Endodermal cell (in vitro differentiated cells): ENCODE measurements around the gene ZBTB34. TPM values are rescaled to one million over a fixed set of nuclear protein-coding genes. Genes with fewer than 3 reads are reported as not detected.

Experiments used
- DNase-seq: peaks from one replicate; pipeline ENCODE4 v3.0.0-alpha.2; 2017
- H3K27ac ChIP-seq: 2 replicates; pipeline ENCODE4 v1.5.1; 2013; ENCODE audit warnings: mild to moderate bottlenecking, low read depth, low read length, moderate library complexity
- H3K27me3 ChIP-seq: 2 replicates; pipeline ENCODE4 v1.6.1; 2013; ENCODE audit warnings: mild to moderate bottlenecking, low read length, moderate library complexity; ENCODE audit not compliant: insufficient read depth, control insufficient read depth, poor library complexity, severe bottlenecking
- H3K36me3 ChIP-seq: 2 replicates; pipeline ENCODE4 v1.7.0; 2013; ENCODE audit warnings: mild to moderate bottlenecking, low read length, moderate library complexity; ENCODE audit not compliant: control insufficient read depth, insufficient read depth
- H3K4me1 ChIP-seq: one replicate; pipeline ENCODE4 v1.7.0; 2013; ENCODE audit warnings: low read length; ENCODE audit not compliant: control insufficient read depth, insufficient read depth
- H3K4me3 ChIP-seq: 2 replicates; pipeline ENCODE4 v1.5.1; 2013; ENCODE audit warnings: mild to moderate bottlenecking, low read length, moderate library complexity
- H3K9ac ChIP-seq: 2 replicates; pipeline ENCODE4 v1.6.1; 2013; ENCODE audit warnings: mild to moderate bottlenecking, low read length, moderate library complexity; ENCODE audit not compliant: poor library complexity, severe bottlenecking; ENCODE audit errors: extremely low read depth
- H3K9me3 ChIP-seq: 2 replicates; pipeline ENCODE4 v1.6.1; 2013; ENCODE audit warnings: mild to moderate bottlenecking, low read length, moderate library complexity; ENCODE audit not compliant: control insufficient read depth
- H3K27ac Mint-ChIP-seq: 2 replicates; pipeline ENCODE4 v1.8.0; 2020; ENCODE audit warnings: mixed read lengths
- H3K27me3 Mint-ChIP-seq: 2 replicates; pipeline ENCODE4 v1.8.0; 2021; ENCODE audit warnings: mild to moderate bottlenecking, mixed read lengths; ENCODE audit not compliant: insufficient read depth
- H3K36me3 Mint-ChIP-seq: 2 replicates; pipeline ENCODE4 v1.8.0; 2020; ENCODE audit warnings: low read depth, mixed read lengths
- H3K4me1 Mint-ChIP-seq: 2 replicates; pipeline ENCODE4 v1.8.0; 2020; ENCODE audit warnings: mixed read lengths
- H3K4me3 Mint-ChIP-seq: 2 replicates; pipeline ENCODE4 v1.8.0; 2020; ENCODE audit warnings: mild to moderate bottlenecking, moderate library complexity, mixed read lengths
- H3K9me3 Mint-ChIP-seq: 2 replicates; pipeline ENCODE4 v1.8.0; 2020; ENCODE audit warnings: mild to moderate bottlenecking, mixed read lengths
- WGBS, 2 experiments: methylation state at CpG; one replicate each; pipeline versions ENCODE4 v1.1.5 to v1.1.7; 2013; ENCODE audit warnings: missing lambda C conversion rate in 2 of 2, mixed read lengths in 1 of 2; ENCODE audit not compliant: insufficient coverage in 1 of 2, insufficient read length in 1 of 2; 5-methylcytosine and 5-hydroxymethylcytosine counted together
- total RNA-seq, 2 donors: library from RNA; stranded (reverse); fragmentation: NEBNext Ultra II Directional in 1 of 2; extraction: Animal tissue kit (Norgen Biotek cat#: 25700) in 1 of 2; gene quantifications; 2 replicates in 1 of 2; 3 replicates in 1 of 2; pipeline ENCODE4 v1.2.1, GENCODE V29; 2021
- TF ChIP-seq, protein P1 (sequence below): fragments of 200-600 bp; sonication (generic); conservative IDR thresholded peaks from 2 replicates; pipeline ENCODE4 v1.5.0; 2021; ENCODE audit warnings: antibody characterized with exemption, mild to moderate bottlenecking

ZBTB34 gene
- total RNA-seq, 2 donors from 2014 or later: 19.7 to 24.9 TPM

DNA sequence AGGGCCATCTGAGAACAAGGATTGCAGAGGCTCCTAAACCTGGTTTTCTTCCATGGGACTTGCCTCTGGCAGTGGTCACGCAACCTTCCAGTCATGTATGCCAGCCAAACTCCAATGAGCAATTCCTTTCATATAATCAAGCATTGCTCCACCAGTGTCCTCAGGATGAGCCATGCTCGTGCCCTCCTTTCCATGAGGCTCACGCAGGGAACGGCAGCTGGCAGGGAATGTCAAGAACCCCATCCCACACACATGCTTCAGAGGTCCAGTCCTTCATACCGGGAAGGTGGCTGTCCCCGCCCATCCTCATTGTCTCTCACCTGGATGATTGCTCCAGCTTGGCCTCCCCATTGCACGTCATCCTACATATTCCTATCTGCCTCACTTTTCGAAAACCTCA, 13.4 kb upstream of the ZBTB34 start:
- Mint-ChIP-seq H3K9me3 (peaks cover 1% of the 10 kb centered on the region), H3K4me1 (peaks cover 5% of the 10 kb centered on the region), H3K36me3 (no peaks in the 10 kb centered on the region), H3K27ac (no peak overlapping the region), H3K27me3 (peaks cover 5% of the 10 kb centered on the region), H3K4me3 (no peak overlapping the region)
- Histone ChIP-seq H3K4me3 (no peak overlapping the region), H3K27me3 (no peaks in the 10 kb centered on the region), H3K9me3 (no peaks in the 10 kb centered on the region), H3K9ac (no peak overlapping the region), H3K36me3 (no peaks in the 10 kb centered on the region), H3K4me1 (peaks cover 2% of the 10 kb centered on the region), H3K27ac (no peak overlapping the region)
- no peak for DNase-seq
- 89 to 93% methylated on average over 8 of the region's 8 CpGs for WGBS, 2 experiments
- TF ChIP-seq, protein P1, sequence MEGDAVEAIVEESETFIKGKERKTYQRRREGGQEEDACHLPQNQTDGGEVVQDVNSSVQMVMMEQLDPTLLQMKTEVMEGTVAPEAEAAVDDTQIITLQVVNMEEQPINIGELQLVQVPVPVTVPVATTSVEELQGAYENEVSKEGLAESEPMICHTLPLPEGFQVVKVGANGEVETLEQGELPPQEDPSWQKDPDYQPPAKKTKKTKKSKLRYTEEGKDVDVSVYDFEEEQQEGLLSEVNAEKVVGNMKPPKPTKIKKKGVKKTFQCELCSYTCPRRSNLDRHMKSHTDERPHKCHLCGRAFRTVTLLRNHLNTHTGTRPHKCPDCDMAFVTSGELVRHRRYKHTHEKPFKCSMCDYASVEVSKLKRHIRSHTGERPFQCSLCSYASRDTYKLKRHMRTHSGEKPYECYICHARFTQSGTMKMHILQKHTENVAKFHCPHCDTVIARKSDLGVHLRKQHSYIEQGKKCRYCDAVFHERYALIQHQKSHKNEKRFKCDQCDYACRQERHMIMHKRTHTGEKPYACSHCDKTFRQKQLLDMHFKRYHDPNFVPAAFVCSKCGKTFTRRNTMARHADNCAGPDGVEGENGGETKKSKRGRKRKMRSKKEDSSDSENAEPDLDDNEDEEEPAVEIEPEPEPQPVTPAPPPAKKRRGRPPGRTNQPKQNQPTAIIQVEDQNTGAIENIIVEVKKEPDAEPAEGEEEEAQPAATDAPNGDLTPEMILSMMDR: no peak

DNA sequence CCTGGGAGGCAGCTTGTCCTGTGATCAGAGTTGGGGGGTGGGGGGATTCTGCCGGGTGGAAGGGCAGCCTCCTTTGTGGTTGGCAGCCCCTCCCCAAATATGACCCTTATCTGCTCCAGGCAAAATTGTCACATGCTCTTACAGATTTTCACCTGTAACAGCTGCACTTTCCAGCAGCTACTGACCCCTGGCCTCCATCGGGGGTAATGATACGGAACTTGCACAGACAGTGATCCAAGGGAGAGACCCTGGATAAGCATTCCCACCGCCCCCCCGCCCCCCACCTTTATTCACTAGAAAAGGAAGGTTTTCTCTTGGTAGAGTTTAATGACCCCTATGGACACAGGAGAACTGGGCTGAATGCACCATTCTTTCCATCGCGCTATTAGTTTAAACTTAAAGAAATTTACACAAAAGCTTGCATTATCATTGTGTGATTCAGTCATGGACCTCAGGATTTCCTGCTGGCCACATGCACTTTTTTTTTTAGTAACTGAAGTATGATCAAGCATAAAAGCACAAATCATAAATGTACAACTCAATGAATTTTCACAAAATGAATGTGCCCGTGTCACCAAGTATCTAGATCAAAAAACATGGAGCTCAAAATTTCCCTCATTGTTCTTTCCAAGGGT, 10.7 kb upstream of the ZBTB34 start:
- H3K9ac ChIP-seq: no peak overlapping the region
- no peak overlapping the region for H3K4me3 ChIP-seq
- Mint-ChIP-seq H3K4me3 (no peak overlapping the region), H3K4me1 (peaks cover 5% of the 10 kb centered on the region), H3K27me3 (peaks cover 16% of the 10 kb centered on the region), H3K36me3 (no peaks in the 10 kb centered on the region), H3K9me3 (peaks cover 1% of the 10 kb centered on the region), H3K27ac (no peak overlapping the region)
- no peaks in the 10 kb centered on the region for H3K27me3 ChIP-seq
- 96 to 100% methylated on average over 3 to 8 of the region's 8 CpGs for WGBS, 2 experiments
- DNase-seq: no peak
- TF ChIP-seq, protein P1: no peak
- H3K4me1 ChIP-seq: peaks cover 3% of the 10 kb centered on the region
- H3K9me3 ChIP-seq: no peaks in the 10 kb centered on the region
- H3K27ac ChIP-seq: no peak overlapping the region
- no peaks in the 10 kb centered on the region for H3K36me3 ChIP-seq

DNA sequence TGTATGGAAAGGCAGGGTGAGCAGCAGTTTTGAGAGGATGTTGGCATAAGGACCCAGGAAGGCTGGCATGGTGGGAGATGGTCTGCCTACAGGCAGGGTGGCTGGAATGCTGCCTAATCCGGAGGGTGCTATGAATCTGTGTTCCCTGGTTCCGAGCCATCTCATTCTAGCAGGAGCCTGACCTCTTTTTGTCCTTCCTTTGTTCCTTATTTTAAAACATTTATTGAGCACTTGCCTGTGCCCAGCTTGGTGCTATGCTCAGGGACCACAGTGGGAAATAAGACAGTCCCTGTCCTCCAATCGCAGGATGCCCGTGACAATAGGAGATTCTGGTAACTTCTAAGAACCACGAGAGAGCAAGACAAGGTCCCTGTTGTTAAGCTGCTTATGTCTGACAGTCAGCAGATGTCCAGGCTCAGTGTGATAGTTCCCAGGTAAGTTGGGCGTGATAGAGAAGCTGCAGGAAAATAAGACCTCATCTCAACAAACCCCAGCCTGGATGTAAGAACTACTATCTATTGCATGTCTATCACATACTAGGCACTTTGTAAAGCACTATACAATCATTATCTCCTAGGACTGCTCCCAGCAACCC, 9.1 kb upstream of the ZBTB34 start:
- Mint-ChIP-seq H3K4me1 (peaks cover 11% of the 10 kb centered on the region), H3K4me3 (no peak overlapping the region), H3K27ac (no peak overlapping the region), H3K9me3 (peaks cover 1% of the 10 kb centered on the region), H3K27me3 (peaks cover 16% of the 10 kb centered on the region), H3K36me3 (no peaks in the 10 kb centered on the region)
- peaks cover 3% of the 10 kb centered on the region for H3K4me1 ChIP-seq
- H3K27me3 ChIP-seq: no peaks in the 10 kb centered on the region
- no peak overlapping the region for H3K27ac ChIP-seq
- no peaks in the 10 kb centered on the region for H3K36me3 ChIP-seq
- no peak overlapping the region for H3K4me3 ChIP-seq
- no peak overlapping the region for H3K9ac ChIP-seq
- DNase-seq: no peak
- WGBS, 2 experiments: 80 to 86% methylated on average over 6 of the region's 6 CpGs
- H3K9me3 ChIP-seq: no peaks in the 10 kb centered on the region
- TF ChIP-seq, protein P1: no peak
